NCI-H345 treated with DMSO at 0.1 percent for 48 hours (cell line): ENCODE data around the gene SVOP.

Source experiments
- DNase-seq: peaks from one replicate; lab custom pipeline; 2025; ENCODE audit not compliant: unreplicated experiment; lab: John Stamatoyannopoulos, UW

The SVOP gene

DNA sequence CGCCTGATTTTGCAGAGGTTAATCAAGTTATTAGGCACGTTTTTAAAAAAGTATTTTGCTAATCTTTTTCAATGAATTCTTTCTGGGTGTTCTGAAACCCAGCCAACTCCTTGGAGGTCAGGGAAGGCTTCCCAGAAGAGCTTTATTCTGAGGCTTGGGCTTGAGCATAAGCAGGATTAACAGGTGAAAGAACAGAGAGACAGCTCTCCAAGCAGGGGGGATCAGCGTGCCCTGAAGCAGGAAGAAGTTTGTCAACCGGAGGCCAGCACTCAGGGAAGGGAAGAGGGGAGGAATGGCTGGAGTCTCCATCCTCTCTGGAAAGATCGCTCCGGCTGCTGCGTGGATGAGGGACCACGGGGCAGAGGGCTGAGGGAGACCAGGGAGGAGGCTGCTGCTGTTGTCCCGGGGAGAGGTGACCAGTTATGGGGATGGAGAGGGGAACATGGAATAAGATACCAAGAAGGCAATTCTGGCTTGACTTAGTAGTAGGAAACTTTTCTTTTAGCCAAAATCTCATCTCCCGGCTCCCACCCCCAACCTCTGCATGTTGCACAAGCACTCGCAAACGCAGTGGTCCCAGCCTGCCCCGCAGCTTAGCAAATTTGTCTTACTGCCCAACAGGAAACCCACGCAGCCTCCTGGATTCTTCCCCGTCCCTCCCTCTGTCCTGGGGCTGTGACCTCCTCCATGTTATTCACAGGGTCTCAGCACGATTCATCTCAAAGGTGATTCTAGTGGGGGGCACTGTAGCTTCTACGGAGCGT lies 162.4 kb downstream of the SVOP start:
- DNase-seq: no peak
